GM12873 (cell line): ENCODE data around the gene LRRC25.

Source experiments
- CTCF ChIP-seq: IDR thresholded peaks from 2 replicates; pipeline ENCODE4 v1.5.1; 2012; ENCODE audit warnings: low read depth, mild to moderate bottlenecking, moderate library complexity, low read length, control low read depth; ENCODE audit not compliant: insufficient read depth; ENCODE audit errors: missing control alignments

Gene LRRC25

GRCh38 chr19:18388960-18389725 is 8.3 kb downstream of the LRRC25 start:
- TF ChIP-seq CTCF, result no peak

- peak; percentile 100 for TF ChIP-seq CTCF
These were observed 9.1 kb downstream of the LRRC25 start for GRCh38 chr19:18388100-18388959.

GRCh38 chr19:18386543-18387271 is 10.7 kb downstream of the LRRC25 start:
- TF ChIP-seq CTCF, result no peak

GRCh38 chr19:18385675-18386542 is 11.5 kb downstream of the LRRC25 start, which contains the start of gene GDF15:
TSS of gene GDF15 (plus strand) at chr19:18386158. CDS start at chr19:18386190, 32 bp downstream.
- TF ChIP-seq CTCF, result peak; percentile 92

GRCh38 chr19:18385359-18385674 is 12.1 kb downstream of the LRRC25 start:
- TF ChIP-seq CTCF, result no peak

- no peak for TF ChIP-seq CTCF
These were observed 12.6 kb downstream of the LRRC25 start for GRCh38 chr19:18384775-18385174.
